GM21360 (cell line): ENCODE data around the gene YIF1B.

ENCODE experiments used
- ATAC-seq: cut with Tn5 transposase; IDR thresholded peaks from one replicate; pipeline ENCODE4 v1.9.1; 2021; ENCODE audit warnings: mild to moderate bottlenecking, moderate library complexity; ENCODE audit not compliant: unreplicated experiment

The YIF1B gene

DNA sequence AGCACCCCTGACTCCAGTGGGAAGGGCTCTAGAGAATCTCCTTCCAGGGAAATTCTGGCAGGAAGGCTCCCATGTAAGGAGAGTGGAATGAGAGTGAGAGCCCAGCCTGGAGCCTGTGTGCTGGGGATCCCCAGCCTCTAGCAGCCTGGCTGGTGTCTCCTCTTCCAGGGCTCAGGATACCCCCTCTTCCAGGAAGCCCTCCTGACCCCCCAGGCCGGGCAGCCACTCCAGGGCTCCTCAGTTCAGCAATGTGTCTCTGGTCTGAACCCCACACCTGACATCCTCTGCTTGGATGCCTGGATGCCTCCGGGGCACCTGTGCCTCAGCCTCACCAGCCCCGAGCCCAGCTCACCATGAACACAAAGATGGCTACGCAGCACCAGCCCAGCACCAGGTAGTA lies 8.7 kb downstream of the YIF1B start:
- ATAC-seq: no peak

DNA sequence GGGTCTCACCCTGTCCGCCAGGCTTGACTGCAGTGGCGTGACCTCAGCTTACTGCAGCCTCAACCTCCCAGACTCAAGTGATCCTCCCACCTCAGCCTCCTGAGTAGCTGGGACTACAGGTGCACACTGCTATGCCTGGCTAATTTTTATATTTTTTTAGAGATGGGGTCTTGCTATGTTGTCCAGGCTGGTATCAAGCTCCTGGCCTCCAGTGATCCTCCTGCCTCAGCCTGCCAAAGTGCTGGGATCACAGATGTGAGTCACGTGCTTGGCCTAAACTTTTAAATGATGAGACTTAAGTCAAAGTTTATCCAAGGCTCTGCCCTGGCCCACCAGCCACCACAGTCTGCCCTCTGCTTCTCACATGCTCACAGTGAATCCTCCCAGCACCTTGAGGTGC lies 9.5 kb downstream of the YIF1B start:
- no peak for ATAC-seq

DNA sequence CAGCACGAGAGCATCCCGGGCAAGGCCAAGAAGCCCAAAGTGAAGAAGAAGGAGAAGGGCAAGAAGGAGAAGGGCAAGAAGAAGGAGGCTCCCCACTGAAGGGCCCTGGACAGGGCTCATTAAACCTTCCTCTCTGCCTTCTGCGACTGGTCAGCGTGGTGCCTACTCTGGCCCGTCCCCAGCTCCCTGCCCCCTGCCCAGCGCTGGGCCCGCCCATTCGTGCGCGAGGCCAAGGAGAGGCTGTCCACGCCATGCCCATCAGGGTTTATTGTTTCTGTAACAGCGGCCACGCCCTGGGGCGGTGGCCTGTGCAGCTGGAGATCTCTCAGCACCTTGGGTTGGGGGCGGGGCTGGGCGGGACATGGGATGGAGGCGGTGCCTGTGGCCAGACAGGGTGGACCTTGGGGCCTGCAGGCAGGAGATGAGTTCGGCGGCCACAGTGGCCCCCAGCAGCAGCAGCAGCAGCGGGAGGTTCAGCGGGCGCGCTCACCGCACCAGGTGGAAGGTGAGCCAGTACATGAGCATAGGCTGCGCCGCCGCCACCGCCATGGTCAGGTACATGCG lies 10.8 kb downstream of the YIF1B start:
- ATAC-seq: no peak

DNA sequence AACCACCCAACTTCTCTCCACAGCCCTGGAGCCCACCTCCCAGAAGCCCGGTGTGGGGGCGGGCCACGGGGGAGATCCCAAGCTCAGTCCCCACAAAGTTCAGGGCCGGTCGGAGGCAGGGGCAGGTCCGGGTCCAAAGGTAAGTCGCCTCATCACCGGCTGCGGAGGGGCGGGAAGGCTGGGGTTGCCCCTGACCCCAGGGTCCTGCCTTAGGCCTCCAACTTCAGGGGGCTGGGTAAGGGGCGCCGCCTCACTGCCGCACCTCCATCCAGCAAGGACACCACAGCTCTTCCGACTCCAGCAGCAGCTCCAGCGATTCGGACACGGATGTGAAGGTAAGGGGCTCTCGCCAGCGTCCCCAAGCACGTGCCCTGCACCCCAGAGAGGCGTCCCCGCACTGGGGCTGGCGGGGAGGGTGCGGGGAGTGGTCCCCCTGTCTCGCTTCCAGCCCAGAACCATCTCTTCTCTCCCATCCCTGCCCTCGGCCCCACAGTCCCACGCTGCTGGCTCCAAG lies 11.3 kb downstream of the YIF1B start:
- no peak for ATAC-seq

DNA sequence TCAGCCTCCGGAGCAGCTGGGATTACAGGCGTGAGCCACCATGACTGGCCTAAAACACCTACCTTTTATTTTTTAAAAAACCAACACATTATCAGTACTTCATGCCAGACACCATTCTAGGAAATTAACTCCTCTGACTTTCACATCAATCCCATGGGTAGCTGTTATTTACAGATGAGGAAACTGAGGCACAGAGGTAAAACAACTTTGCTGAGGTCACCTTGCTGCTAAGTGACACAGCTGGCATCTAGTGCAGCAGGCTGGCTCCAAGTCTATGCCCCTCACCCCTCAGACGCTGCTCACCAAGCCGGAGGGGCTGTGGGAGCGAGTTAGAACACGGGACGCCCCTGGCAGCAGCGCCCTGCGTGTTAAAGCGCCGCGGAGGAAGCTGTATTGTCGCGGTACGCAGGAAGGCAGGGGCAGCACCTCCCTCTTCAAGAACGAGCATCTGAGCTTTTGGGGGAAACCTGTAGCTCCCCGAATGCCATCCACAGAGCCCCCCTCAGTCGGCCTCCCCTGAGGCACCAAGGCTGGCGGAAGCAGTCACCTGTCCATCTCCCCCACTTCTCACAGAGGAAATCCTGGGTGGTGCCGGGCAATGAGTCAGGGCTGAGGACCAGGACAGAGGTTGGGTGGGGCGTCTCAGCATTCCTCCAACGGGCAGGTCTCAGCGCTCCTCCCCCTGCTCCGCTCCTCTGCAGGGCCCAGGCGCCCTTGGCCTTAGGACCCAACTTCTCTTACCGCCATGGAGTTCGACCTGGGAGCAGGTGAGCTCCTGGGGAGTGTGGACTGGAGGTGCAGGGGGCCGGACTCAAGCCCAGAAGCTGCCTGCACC lies 12.0 kb downstream of the YIF1B start, which contains the start of gene C19orf33:
TSS of gene C19orf33 (plus strand) at position 735 of the 835 bp plus-strand sequence. CDS start at position 746, 11 bp downstream.
- no peak for ATAC-seq

DNA sequence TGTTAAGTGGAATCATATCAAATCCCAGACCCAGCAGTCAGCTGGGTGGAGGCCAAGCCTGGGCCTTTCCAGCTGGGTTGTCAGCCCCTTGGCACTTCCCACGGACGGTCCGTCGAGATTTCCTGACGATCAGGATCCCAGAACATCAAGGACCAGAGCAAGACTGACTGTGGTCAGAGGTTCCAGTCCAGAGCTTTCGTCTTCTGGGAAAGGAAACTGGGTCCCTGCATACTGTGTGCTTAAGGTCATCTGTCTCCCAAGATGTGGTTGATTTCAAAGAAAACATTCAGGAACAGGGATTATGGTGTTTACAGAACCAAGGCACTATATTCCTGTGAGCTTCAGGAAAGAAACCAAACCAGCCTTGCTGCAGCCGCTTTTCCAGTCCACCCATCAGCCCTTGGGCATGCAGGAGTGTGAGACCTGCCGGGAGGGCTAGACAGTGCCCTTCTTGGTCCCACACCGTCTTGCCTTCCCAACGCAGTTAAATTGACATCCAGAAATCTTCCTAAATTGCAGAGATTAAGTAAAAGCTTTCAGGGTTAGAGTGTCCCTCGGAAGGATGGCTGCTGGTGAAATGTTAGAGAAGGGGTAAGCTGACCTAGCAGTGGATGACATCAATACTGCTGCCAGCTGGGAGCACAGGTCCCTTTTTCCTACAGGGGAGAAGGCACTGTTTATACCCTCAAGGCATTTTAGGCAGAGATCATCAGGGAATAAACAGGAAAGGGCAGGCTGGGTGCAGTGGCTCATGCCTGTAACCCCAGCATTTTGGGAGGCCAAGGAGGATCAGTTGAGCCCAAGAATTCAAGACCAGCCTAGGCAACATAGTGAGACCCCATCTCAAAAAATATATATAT lies 16.7 kb downstream of the YIF1B start:
- ATAC-seq: no peak

DNA sequence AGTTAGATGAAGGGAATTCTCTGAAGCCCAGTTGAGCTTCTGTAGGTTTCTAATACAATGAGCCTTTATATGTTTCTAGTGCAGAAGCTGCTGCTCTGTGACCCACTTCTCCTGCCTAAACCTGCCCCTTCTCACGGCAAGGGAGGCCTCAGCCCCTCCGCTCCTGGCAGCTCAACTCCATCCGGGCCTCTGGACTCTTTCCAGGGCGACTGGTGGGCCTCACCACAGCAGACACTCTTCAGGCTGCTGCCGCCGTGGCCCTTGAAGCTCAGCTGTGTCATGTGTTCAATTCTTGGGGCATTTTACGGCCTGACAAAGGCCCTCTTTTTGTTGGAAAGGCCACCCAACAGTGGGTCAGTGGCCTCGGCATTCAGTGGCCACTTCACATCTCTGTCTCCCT lies 21.7 kb downstream of the YIF1B start:
- no peak for ATAC-seq

DNA sequence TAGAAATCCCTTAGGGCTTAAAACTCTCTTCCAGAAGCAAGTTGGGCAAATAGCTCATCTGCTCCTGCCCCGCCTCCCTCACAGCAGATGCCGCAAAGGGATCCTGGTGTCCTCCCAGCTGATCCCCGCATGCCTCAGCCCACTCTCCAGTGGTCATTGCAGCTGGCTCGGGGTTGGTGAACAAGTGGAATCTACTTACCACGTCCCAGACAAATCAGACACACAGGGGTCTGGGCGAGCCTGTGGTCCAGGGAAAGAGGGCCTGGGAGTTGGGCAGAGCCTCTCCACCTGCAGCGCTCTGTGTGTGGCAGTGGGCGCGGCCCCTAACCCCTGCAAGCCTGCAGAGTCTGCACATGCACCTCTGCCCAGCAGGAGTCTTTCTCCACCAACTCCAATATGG lies 22.5 kb downstream of the YIF1B start:
- no peak for ATAC-seq

DNA sequence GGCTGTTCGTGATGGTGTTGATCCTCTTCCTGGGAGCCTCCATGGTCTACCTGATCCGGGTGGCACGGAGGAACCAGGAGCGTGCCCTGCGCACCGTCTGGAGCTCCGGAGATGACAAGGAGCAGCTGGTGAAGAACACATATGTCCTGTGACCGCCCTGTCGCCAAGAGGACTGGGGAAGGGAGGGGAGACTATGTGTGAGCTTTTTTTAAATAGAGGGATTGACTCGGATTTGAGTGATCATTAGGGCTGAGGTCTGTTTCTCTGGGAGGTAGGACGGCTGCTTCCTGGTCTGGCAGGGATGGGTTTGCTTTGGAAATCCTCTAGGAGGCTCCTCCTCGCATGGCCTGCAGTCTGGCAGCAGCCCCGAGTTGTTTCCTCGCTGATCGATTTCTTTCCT lies 23.9 kb downstream of the YIF1B start:
- no peak for ATAC-seq

DNA sequence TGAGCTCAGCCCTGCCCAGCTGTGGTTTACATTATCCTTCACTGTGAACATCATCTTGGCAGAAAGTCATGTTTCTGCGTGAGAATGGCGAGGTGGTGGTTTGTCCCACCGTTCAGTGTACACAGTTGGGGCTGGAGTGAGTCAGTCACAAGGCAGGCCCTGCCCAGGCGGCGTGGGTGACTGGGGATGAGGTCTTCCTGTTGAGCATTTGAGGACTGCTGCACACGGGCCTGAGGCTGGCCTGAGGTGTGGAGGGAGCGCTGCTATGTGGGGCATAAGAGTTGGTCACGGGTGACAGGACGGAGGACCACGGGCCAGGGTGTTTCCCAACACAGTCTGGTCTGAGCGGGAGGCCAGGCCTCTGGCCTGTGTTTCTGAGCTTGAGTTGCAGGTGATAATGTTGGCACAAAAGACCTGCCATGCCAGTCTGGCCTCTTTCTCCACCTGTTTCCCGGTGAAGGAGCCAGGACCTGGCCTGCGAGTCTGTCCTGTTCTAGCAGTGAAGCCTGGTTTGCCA lies 25.1 kb downstream of the YIF1B start:
- no peak for ATAC-seq

DNA sequence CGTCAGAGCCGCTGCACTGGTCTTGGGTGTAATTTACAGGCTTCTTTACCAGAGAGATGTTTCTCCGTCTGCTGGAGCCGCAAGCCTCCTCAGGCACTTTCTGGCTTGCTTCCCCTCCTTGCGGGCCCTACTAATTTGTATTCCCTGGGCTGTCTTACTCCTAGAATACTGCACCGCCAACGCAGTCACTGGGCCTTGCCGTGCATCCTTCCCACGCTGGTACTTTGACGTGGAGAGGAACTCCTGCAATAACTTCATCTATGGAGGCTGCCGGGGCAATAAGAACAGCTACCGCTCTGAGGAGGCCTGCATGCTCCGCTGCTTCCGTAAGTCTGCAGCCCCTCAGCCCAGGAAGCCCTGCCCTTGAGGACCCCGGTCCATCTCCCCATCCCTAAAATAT lies 25.8 kb downstream of the YIF1B start:
- no peak for ATAC-seq

DNA sequence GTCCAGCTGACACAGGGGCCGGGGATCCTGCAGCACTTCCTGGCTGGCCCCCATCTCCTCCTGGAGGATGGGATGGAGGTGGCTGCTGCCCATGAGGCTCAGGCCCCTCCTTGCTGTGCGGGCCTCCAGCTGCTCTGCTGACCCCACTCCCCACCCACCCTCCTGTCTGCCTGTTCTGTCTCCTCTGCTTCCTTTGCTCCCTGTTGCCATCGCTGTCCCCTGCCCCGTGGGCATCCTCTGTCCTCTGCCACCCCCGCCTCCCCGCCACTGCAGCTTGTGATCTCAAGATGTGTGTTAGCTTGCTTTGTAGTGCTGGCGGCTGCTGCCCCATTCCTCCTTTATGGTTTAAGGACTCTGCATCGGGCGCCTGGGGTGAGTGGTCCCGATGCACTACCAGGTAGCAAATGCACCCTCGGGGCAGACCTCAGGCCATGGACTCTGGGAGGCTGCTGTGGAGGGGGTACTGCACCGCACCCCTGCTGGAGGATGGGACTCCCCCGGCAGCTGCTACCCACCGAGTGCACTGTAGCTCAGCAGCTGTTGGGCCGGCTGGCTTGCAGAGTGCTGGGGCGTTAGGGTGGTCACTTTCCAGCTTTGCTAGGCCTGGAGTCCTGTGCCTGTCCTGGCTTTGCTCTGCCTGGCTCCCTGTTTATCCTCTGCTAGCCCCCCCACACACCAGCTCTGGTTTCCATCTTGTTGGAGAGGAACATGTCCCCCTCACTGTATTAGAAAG lies 27.5 kb downstream of the YIF1B start:
- no peak for ATAC-seq

DNA sequence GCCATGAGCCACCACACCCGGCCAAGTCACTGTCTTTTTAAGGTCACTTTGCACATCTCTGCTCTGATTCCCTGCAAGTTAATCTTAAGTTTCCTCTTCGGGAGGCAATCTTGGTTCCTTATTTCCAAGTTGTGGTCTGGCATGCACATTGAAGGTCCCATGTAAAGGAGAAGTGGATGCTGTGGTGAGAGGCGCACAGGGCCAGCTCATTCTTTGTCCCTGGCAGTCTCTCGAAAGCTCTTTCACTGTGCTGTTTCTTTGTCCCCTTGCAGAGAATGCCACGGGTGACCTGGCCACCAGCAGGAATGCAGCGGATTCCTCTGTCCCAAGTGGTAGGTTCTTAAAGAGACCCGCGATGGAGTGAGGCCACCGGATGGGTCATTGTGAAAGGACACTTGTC lies 28.1 kb downstream of the YIF1B start:
- ATAC-seq: no peak

DNA sequence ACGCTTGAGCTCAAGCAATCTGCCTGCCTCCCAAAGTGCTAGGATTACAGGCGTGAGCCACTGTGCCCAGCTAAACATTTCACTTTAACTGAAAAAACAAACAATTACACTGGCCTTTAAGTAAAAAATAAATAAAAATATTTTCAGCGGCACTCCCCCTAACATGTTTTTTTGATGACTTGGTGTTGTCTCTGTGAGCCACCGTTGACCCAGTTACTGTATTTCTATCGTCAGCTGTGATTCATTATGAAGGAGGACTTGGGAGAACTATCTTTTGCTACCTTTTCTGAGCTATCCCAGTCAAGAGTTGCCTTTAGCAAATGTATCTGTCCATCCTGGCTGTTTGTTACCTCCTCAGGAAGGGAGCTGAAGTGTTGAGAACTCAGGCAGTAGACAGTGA lies 30.2 kb downstream of the YIF1B start:
- no peak for ATAC-seq

DNA sequence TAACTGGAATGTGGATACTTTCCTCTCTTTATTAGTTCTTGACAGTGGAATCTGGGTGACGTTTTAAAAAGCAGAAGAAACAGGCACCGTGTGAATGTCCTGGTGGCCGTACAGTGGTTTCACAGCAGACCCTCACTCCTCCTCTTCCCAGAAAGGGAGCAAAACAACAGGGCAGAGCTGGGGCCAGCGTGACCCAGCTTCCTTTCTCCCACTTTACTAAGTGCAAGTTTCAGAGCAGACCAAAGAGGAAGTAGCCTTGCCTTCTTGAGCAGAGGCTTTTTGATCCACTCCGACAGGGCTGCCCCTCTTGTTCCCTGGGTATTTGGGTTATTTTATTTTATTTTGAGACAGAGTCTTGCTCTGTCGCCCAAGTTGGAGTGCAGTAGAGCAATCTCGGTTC lies 31.3 kb downstream of the YIF1B start:
- ATAC-seq: no peak

DNA sequence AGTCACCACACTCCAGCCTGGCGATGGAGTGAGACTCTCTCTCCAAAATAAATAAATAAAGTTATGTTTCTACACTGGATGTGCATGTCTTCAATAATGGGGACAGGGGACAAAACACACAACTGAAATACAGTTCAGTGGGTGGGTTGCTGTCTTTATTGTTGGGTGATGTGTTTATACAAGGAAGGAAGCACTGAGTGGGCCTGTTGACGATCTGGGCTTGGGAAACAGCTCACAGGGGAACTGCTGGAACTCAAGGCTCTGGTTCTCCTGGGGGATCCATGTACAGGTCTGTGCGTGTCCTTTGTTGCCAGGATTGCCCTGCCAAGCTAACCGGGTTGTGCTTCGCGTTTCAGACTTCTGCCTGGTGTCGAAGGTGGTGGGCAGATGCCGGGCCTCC lies 32.5 kb downstream of the YIF1B start:
- no peak for ATAC-seq

DNA sequence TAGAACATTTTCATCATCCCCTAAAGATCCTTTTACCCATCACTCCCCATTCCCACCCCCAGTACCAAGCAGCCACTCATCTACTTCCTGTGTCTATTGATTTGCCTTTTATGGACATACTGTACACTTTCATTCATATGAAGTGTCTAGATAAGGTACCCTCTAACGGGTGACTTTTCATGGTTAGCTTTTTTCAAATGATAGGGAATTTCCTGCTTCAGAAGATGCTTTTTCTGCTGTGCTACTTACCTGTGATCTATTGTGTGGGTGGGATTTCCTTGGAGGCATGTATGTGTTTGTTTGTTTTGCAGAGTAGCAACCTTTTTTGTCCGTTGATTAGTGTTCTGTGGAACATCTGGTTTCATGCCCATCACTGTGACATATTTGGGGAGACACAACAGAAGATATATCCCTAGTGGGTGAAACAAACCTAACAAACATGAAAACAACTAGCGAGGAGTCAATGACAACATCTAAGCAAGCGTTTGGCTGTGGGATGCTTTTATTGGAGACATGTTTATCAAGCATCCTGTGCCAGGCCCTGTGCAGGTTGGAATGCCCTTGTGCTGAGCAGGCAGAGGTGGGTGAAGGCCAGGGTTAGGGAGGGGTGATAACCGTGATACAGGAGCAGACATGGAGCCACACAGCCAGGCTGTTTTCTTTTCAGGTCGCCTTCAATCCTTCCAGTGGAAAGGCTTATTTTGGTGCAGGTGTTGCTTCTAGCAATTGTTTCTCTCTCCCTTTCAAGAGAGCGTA lies 33.8 kb downstream of the YIF1B start:
- no peak for ATAC-seq

DNA sequence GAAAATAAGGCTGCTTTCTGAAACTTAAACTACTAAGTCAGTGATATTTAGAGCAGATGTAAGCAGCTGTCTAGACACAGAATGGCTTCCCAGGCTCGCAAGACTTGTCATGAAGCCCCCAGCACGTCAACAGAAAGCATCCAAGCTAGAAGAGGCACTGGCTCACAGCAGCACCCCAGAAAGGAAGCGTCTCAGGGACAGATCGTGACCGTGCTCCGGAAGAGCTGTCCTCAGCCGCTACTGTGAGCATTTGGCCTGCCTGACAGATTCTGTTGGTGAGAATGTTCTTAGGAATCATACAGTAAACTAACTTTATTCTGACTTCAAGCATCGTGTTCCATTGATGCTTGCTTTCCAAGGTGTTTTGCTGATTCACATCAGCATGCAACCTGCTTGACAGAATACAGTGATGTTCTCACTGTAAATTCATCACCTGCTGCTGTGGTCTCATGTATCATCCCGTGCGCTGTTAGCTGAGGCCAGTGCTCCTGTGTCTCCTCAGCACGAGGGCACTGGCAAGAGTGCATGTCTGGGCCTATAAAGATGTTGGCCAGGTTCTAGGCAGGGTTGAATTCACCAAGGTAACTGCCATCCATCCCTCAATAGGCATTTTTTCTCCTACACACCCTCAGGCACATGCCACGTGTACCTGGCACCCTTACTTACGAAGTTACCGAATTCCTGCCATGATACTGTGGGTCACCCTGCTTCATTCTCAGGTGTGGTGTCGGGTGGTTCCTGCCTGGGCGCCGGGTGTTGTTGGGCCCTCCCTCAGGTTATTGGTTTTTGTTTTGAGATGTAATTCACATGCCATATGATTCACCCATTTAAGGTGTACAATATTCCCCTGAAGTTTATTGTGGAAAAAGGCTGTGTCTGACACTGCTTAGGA lies 35.5 kb downstream of the YIF1B start:
- ATAC-seq: no peak

DNA sequence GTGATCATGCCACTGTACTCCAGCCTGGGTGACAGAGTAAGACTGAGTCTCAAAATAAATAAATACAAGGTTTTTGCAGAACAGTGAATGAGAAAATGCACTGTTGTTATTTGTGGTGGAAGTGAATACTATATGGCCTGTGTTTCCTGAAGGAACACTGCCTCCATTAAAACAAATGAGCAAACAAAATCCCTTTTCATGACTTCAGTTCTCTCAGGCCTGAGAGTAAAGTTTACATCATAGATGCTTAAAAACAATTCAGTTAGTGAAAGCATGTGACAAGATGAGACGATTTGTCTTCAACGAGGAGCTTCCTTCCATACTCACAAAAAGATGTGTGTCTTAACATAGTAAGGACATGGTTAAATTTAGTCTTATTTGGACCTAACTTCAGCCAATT lies 37.0 kb downstream of the YIF1B start:
- ATAC-seq: no peak
